A673 (cell line): Measurements from ENCODE around the gene CLSTN2.

Experiments used
- EZH2 ChIP-seq: fragments of 200-600 bp; sonication (generic); IDR thresholded peaks from 2 replicates; pipeline ENCODE4 v1.6.1; 2017; ENCODE audit warnings: borderline replicate concordance, low read depth, mild to moderate bottlenecking, mixed read lengths, antibody characterized with exemption, low read length; ENCODE audit not compliant: poor library complexity, severe bottlenecking
- TF ChIP-seq, protein P1 (sequence below): fragments of 300-800, 200-600 bp; sonication (generic); conservative IDR thresholded peaks from 2 replicates; pipeline ENCODE4 v1.5.1; 2017; ENCODE audit warnings: low read depth, mild to moderate bottlenecking, antibody characterized with exemption, low read length, moderate library complexity, mixed read lengths

DNA sequence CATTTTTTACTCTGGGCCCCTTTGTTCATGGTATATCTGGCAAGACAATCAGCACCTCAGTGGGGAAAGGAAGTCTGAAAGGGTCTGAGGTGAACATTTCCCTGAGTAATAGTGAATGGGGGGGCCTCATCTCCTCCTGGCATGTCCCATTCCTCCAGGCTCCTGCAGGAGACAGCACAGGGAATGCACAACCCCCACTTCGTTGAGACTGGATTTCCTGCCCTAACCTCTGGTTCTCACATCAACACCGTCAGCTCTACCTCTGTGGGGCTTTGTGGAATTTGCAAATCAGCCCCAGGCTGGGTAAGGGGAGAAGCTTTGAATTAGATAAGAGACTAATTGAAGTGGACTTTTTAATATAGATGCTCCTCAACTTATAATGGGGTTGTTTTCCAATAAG, 574.5 kb downstream of the CLSTN2 start:
- TF ChIP-seq, protein P1, sequence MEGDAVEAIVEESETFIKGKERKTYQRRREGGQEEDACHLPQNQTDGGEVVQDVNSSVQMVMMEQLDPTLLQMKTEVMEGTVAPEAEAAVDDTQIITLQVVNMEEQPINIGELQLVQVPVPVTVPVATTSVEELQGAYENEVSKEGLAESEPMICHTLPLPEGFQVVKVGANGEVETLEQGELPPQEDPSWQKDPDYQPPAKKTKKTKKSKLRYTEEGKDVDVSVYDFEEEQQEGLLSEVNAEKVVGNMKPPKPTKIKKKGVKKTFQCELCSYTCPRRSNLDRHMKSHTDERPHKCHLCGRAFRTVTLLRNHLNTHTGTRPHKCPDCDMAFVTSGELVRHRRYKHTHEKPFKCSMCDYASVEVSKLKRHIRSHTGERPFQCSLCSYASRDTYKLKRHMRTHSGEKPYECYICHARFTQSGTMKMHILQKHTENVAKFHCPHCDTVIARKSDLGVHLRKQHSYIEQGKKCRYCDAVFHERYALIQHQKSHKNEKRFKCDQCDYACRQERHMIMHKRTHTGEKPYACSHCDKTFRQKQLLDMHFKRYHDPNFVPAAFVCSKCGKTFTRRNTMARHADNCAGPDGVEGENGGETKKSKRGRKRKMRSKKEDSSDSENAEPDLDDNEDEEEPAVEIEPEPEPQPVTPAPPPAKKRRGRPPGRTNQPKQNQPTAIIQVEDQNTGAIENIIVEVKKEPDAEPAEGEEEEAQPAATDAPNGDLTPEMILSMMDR: no peak
- TF ChIP-seq EZH2: no peak
